Activated T-helper 17 cell treated with anti-CD3 and anti-CD28 coated beads, Interleukin-2, amount 50 U/mL, for 72 hours (primary cell): ENCODE measurements around the gene CCDC175. TPM values are rescaled to one million over a fixed set of nuclear protein-coding genes. Genes with fewer than 3 reads are reported as not detected.

Experiments
- ATAC-seq: fragments of 150-1000 bp; cut with Tn5 transposase; replicated peaks from 2 replicates; pipeline ENCODE4 v1.10.0; 2021; ENCODE audit warnings: mild to moderate bottlenecking, moderate library complexity
- H3K27ac Mint-ChIP-seq: one replicate; pipeline ENCODE4 v1.8.0; 2022; ENCODE audit warnings: mixed read lengths
- H3K27me3 Mint-ChIP-seq: one replicate; pipeline ENCODE4 v1.8.0; 2022; ENCODE audit warnings: mixed read lengths
- H3K36me3 Mint-ChIP-seq: one replicate; pipeline ENCODE4 v1.8.0; 2022; ENCODE audit warnings: low read depth, mild to moderate bottlenecking, mixed read lengths
- H3K4me1 Mint-ChIP-seq: one replicate; pipeline ENCODE4 v1.8.0; 2022; ENCODE audit warnings: mixed read lengths
- H3K4me3 Mint-ChIP-seq: one replicate; pipeline ENCODE4 v1.8.0; 2022; ENCODE audit warnings: mild to moderate bottlenecking, mixed read lengths
- H3K9me3 Mint-ChIP-seq: one replicate; pipeline ENCODE4 v1.8.0; 2022; ENCODE audit warnings: mixed read lengths
- total RNA-seq, 2 donors: library from RNA; stranded (reverse); gene quantifications; one replicate each; pipeline ENCODE4 v1.2.3, GENCODE V29; 2022

CCDC175 gene
- total RNA-seq, 2 donors from 2014 or later: not detected

GRCh38 chr14:59570122-59570521 lies 6.5 kb downstream of the CCDC175 start:
- H3K4me1 Mint-ChIP-seq: no peaks in the 10 kb centered on the region
- no peak overlapping the region for H3K27ac Mint-ChIP-seq
- no peaks in the 10 kb centered on the region for H3K36me3 Mint-ChIP-seq
- H3K27me3 Mint-ChIP-seq: peaks cover 16% of the 10 kb centered on the region
- H3K9me3 Mint-ChIP-seq: no peaks in the 10 kb centered on the region
- ATAC-seq: no peak
- no peak overlapping the region for H3K4me3 Mint-ChIP-seq

GRCh38 chr14:59566725-59567124 lies 9.9 kb downstream of the CCDC175 start:
- Mint-ChIP-seq H3K27ac (no peak overlapping the region), H3K4me1 (no peaks in the 10 kb centered on the region), H3K27me3 (peaks cover 16% of the 10 kb centered on the region), H3K36me3 (no peaks in the 10 kb centered on the region), H3K9me3 (no peaks in the 10 kb centered on the region), H3K4me3 (no peak overlapping the region)
- no peak for ATAC-seq

GRCh38 chr14:59566296-59566695 lies 10.3 kb downstream of the CCDC175 start:
- Mint-ChIP-seq H3K27ac (no peak overlapping the region), H3K4me1 (no peaks in the 10 kb centered on the region), H3K36me3 (no peaks in the 10 kb centered on the region), H3K27me3 (peaks cover 16% of the 10 kb centered on the region), H3K9me3 (no peaks in the 10 kb centered on the region), H3K4me3 (no peak overlapping the region)
- ATAC-seq: no peak

- Mint-ChIP-seq H3K27ac (no peak overlapping the region), H3K27me3 (peaks cover 13% of the 10 kb centered on the region), H3K36me3 (no peaks in the 10 kb centered on the region), H3K4me3 (no peak overlapping the region), H3K9me3 (no peaks in the 10 kb centered on the region), H3K4me1 (no peaks in the 10 kb centered on the region)
- ATAC-seq: no peak
These were observed 11.5 kb downstream of the CCDC175 start for GRCh38 chr14:59565087-59565486.

- H3K4me1 Mint-ChIP-seq: no peaks in the 10 kb centered on the region
- no peak overlapping the region for H3K27ac Mint-ChIP-seq
- H3K9me3 Mint-ChIP-seq: no peaks in the 10 kb centered on the region
- peaks cover 11% of the 10 kb centered on the region for H3K27me3 Mint-ChIP-seq
- no peak for ATAC-seq
- H3K36me3 Mint-ChIP-seq: no peaks in the 10 kb centered on the region
- H3K4me3 Mint-ChIP-seq: no peak overlapping the region
These were observed 12.2 kb downstream of the CCDC175 start for GRCh38 chr14:59564366-59564765.

- no peak overlapping the region for H3K4me3 Mint-ChIP-seq
- peaks cover 10% of the 10 kb centered on the region for H3K27me3 Mint-ChIP-seq
- no peaks in the 10 kb centered on the region for H3K36me3 Mint-ChIP-seq
- H3K9me3 Mint-ChIP-seq: no peaks in the 10 kb centered on the region
- ATAC-seq: no peak
- no peak overlapping the region for H3K27ac Mint-ChIP-seq
- H3K4me1 Mint-ChIP-seq: no peaks in the 10 kb centered on the region
These were observed 29.3 kb downstream of the CCDC175 start for GRCh38 chr14:59547310-59547709.

GRCh38 chr14:59543873-59544272 lies 32.7 kb downstream of the CCDC175 start:
- Mint-ChIP-seq H3K4me3 (no peak overlapping the region), H3K27ac (no peak overlapping the region), H3K4me1 (no peaks in the 10 kb centered on the region), H3K9me3 (no peaks in the 10 kb centered on the region), H3K27me3 (peaks cover 10% of the 10 kb centered on the region), H3K36me3 (no peaks in the 10 kb centered on the region)
- no peak for ATAC-seq

- ATAC-seq: no peak
- Mint-ChIP-seq H3K27ac (no peak overlapping the region), H3K9me3 (no peaks in the 10 kb centered on the region)
These were observed 34.9 kb downstream of the CCDC175 start for GRCh38 chr14:59541731-59542130.

GRCh38 chr14:59540852-59541251 lies 35.8 kb downstream of the CCDC175 start:
- Mint-ChIP-seq H3K36me3 (no peaks in the 10 kb centered on the region), H3K4me1 (no peaks in the 10 kb centered on the region), H3K27ac (no peak overlapping the region), H3K9me3 (no peaks in the 10 kb centered on the region), H3K27me3 (peaks cover 11% of the 10 kb centered on the region), H3K4me3 (no peak overlapping the region)
- no peak for ATAC-seq

More at GRCh38 chr14:59541731-59542130, 34.9 kb downstream of the CCDC175 start:
- H3K27me3 Mint-ChIP-seq: peaks cover 6% of the 10 kb centered on the region
- no peaks in the 10 kb centered on the region for H3K4me1 Mint-ChIP-seq
- H3K4me3 Mint-ChIP-seq: no peak overlapping the region
- no peaks in the 10 kb centered on the region for H3K36me3 Mint-ChIP-seq

GRCh38 chr14:59538936-59539335 lies 37.7 kb downstream of the CCDC175 start:
- peaks cover 10% of the 10 kb centered on the region for H3K27me3 Mint-ChIP-seq
- ATAC-seq: no peak
- H3K27ac Mint-ChIP-seq: no peak overlapping the region
- no peaks in the 10 kb centered on the region for H3K36me3 Mint-ChIP-seq
- H3K4me1 Mint-ChIP-seq: no peaks in the 10 kb centered on the region
- H3K9me3 Mint-ChIP-seq: no peaks in the 10 kb centered on the region
- H3K4me3 Mint-ChIP-seq: no peak overlapping the region

- no peaks in the 10 kb centered on the region for H3K36me3 Mint-ChIP-seq
- H3K27me3 Mint-ChIP-seq: peaks cover 8% of the 10 kb centered on the region
- H3K9me3 Mint-ChIP-seq: no peaks in the 10 kb centered on the region
- H3K4me1 Mint-ChIP-seq: no peaks in the 10 kb centered on the region
- ATAC-seq: no peak
- no peak overlapping the region for H3K4me3 Mint-ChIP-seq
- H3K27ac Mint-ChIP-seq: no peak overlapping the region
These were observed 39.1 kb downstream of the CCDC175 start for GRCh38 chr14:59537476-59537875.

- H3K4me1 Mint-ChIP-seq: no peaks in the 10 kb centered on the region
- H3K9me3 Mint-ChIP-seq: peaks cover 4% of the 10 kb centered on the region
- H3K36me3 Mint-ChIP-seq: no peaks in the 10 kb centered on the region
- H3K27me3 Mint-ChIP-seq: peaks cover 15% of the 10 kb centered on the region
- ATAC-seq: no peak
- H3K4me3 Mint-ChIP-seq: no peak overlapping the region
- H3K27ac Mint-ChIP-seq: no peak overlapping the region
These were observed 42.1 kb downstream of the CCDC175 start for GRCh38 chr14:59534361-59534987.

GRCh38 chr14:59532419-59532818 lies 44.2 kb downstream of the CCDC175 start:
- Mint-ChIP-seq H3K27ac (no peak overlapping the region), H3K4me1 (no peaks in the 10 kb centered on the region), H3K36me3 (no peaks in the 10 kb centered on the region), H3K9me3 (peaks cover 4% of the 10 kb centered on the region), H3K4me3 (no peak overlapping the region), H3K27me3 (peaks cover 19% of the 10 kb centered on the region)
- ATAC-seq: no peak

GRCh38 chr14:59530349-59530748 lies 46.3 kb downstream of the CCDC175 start:
- peaks cover 4% of the 10 kb centered on the region for H3K9me3 Mint-ChIP-seq
- ATAC-seq: no peak
- H3K36me3 Mint-ChIP-seq: no peaks in the 10 kb centered on the region
- H3K4me3 Mint-ChIP-seq: no peak overlapping the region
- H3K27ac Mint-ChIP-seq: no peak overlapping the region
- no peaks in the 10 kb centered on the region for H3K4me1 Mint-ChIP-seq
- H3K27me3 Mint-ChIP-seq: peaks cover 19% of the 10 kb centered on the region

GRCh38 chr14:59529189-59529588 lies 47.4 kb downstream of the CCDC175 start:
- H3K9me3 Mint-ChIP-seq: peaks cover 4% of the 10 kb centered on the region

GRCh38 chr14:59520224-59520623 lies 56.4 kb downstream of the CCDC175 start:
- Mint-ChIP-seq H3K27ac (no peak overlapping the region), H3K9me3 (no peaks in the 10 kb centered on the region), H3K27me3 (peaks cover 19% of the 10 kb centered on the region), H3K4me1 (no peaks in the 10 kb centered on the region), H3K4me3 (no peak overlapping the region), H3K36me3 (no peaks in the 10 kb centered on the region)
- no peak for ATAC-seq

More at GRCh38 chr14:59529189-59529588, 47.4 kb downstream of the CCDC175 start:
- ATAC-seq: no peak
- Mint-ChIP-seq H3K4me1 (no peaks in the 10 kb centered on the region), H3K27me3 (peaks cover 21% of the 10 kb centered on the region), H3K4me3 (no peak overlapping the region), H3K36me3 (no peaks in the 10 kb centered on the region), H3K27ac (no peak overlapping the region)
